Measurements from ENCODE around the gene SMAD9. TPM values are rescaled to one million over a fixed set of nuclear protein-coding genes. Genes with fewer than 3 reads are reported as not detected.
A peak's percentile ranks its signal among the peaks of the same experiment; 100 is the strongest.

The SMAD9 gene
- total and polyA plus RNA-seq, 2 of the 13 experiments (the other 11 are each of a cell fraction or from before 2014, with no cell fraction given): 4.2 to 7.7 TPM

GRCh38 chr13:36882829-36883390, 37.1 kb downstream of the SMAD9 start (continued):
- TF ChIP-seq, protein P1, sequence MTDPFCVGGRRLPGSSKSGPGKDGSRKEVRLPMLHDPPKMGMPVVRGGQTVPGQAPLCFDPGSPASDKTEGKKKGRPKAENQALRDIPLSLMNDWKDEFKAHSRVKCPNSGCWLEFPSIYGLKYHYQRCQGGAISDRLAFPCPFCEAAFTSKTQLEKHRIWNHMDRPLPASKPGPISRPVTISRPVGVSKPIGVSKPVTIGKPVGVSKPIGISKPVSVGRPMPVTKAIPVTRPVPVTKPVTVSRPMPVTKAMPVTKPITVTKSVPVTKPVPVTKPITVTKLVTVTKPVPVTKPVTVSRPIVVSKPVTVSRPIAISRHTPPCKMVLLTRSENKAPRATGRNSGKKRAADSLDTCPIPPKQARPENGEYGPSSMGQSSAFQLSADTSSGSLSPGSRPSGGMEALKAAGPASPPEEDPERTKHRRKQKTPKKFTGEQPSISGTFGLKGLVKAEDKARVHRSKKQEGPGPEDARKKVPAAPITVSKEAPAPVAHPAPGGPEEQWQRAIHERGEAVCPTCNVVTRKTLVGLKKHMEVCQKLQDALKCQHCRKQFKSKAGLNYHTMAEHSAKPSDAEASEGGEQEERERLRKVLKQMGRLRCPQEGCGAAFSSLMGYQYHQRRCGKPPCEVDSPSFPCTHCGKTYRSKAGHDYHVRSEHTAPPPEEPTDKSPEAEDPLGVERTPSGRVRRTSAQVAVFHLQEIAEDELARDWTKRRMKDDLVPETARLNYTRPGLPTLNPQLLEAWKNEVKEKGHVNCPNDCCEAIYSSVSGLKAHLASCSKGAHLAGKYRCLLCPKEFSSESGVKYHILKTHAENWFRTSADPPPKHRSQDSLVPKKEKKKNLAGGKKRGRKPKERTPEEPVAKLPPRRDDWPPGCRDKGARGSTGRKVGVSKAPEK (CRISPR knock-in tag; IDR thresholded peaks at IDR 0.05; ENCODE audit: borderline replicate concordance): 0 out of 2 replicates have a peak, but pooled peaks have one; percentile 62
- peak; percentile 34; the same call in 1 of the 2 replicates for TF ChIP-seq HMG20A (CRISPR knock-in tag; IDR thresholded peaks at IDR 0.05; ENCODE audit: borderline replicate concordance)
- peak; percentile 34; the same call in 1 of the 2 replicates for TF ChIP-seq ZNF430 (CRISPR knock-in tag; IDR thresholded peaks at IDR 0.05)
- TF ChIP-seq ZNF7 (CRISPR knock-in tag; IDR thresholded peaks at IDR 0.05): no peak
- peak; percentile 69 for TF ChIP-seq MED1 (CRISPR knock-in tag; IDR thresholded peaks at IDR 0.05)
- 0 out of 2 replicates have a peak, but pooled peaks have one; percentile 46 for TF ChIP-seq ZSCAN29 (CRISPR knock-in tag; conservative IDR thresholded peaks at IDR 0.05)
- TF ChIP-seq HOXA3 (CRISPR knock-in tag; IDR thresholded peaks at IDR 0.05): peak; percentile 36; the same call in 1 of the 2 replicates
- TF ChIP-seq ZNF33A (CRISPR knock-in tag; IDR thresholded peaks at IDR 0.05; ENCODE audit: borderline replicate concordance): no peak
- 0 out of 2 replicates have a peak, but pooled peaks have one; percentile 32 for TF ChIP-seq FOXK2 (IDR thresholded peaks at IDR 0.05)
- no peak for TF ChIP-seq RELA (CRISPR knock-in tag; IDR thresholded peaks at IDR 0.05)
- TF ChIP-seq ZNF678 (CRISPR knock-in tag; IDR thresholded peaks at IDR 0.05): no peak
- TF ChIP-seq KAT2B (IDR thresholded peaks at IDR 0.05; ENCODE audit: borderline replicate concordance, low read depth, low read length): no peak
- TF ChIP-seq ZNF781 (CRISPR knock-in tag; IDR thresholded peaks at IDR 0.05; ENCODE audit: borderline replicate concordance, not compliant biosample characterization): no peak
- no peak for TF ChIP-seq ZNF121 (CRISPR knock-in tag; IDR thresholded peaks at IDR 0.05)
- TF ChIP-seq ZNF605 (CRISPR knock-in tag; IDR thresholded peaks at IDR 0.05): peak; percentile 74; the same call in 1 of the 2 replicates
- TF ChIP-seq BCL6 (CRISPR knock-in tag; IDR thresholded peaks at IDR 0.05): peak; percentile 44; the same call in 1 of the 2 replicates
- TF ChIP-seq MZF1 (CRISPR knock-in tag; IDR thresholded peaks at IDR 0.05; ENCODE audit: borderline replicate concordance): no peak
- TF ChIP-seq DPF2 (CRISPR knock-in tag; IDR thresholded peaks at IDR 0.05; ENCODE audit: borderline replicate concordance, low read depth): peak; percentile 86
- TF ChIP-seq FOXP1 (IDR thresholded peaks at IDR 0.05): no peak
- TF ChIP-seq FOXP1 (CRISPR knock-in tag; IDR thresholded peaks at IDR 0.05): peak; percentile 53; the same call in 1 of the 2 replicates
- 0 out of 2 replicates have a peak, but pooled peaks have one; percentile 33 for TF ChIP-seq ZKSCAN1 (IDR thresholded peaks at IDR 0.05; ENCODE audit: low read length)
- TF ChIP-seq HDAC2 (CRISPR knock-in tag; IDR thresholded peaks at IDR 0.05): peak; percentile 52
- peak; percentile 20 for TF ChIP-seq CEBPG (CRISPR knock-in tag; IDR thresholded peaks at IDR 0.05)
- no peak for TF ChIP-seq ZBTB38 (CRISPR knock-in tag; IDR thresholded peaks at IDR 0.05)
- TF ChIP-seq ZNF282 (IDR thresholded peaks at IDR 0.05; ENCODE audit: partially characterized antibody): no peak
- no peak for TF ChIP-seq ZNF12 (CRISPR knock-in tag; IDR thresholded peaks at IDR 0.05)
- no peak for TF ChIP-seq PHF8 (CRISPR knock-in tag; IDR thresholded peaks at IDR 0.05)
- TF ChIP-seq, protein P2, sequence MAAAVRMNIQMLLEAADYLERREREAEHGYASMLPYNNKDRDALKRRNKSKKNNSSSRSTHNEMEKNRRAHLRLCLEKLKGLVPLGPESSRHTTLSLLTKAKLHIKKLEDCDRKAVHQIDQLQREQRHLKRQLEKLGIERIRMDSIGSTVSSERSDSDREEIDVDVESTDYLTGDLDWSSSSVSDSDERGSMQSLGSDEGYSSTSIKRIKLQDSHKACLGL (CRISPR knock-in tag; IDR thresholded peaks at IDR 0.05): no peak
- peak; percentile 52; the same call in 1 of the 2 replicates for TF ChIP-seq KDM5A (IDR thresholded peaks at IDR 0.05; ENCODE audit: borderline replicate concordance, low read length)
- TF ChIP-seq ZNF614 (CRISPR knock-in tag; IDR thresholded peaks at IDR 0.05; ENCODE audit: borderline replicate concordance): no peak
- no peak for TF ChIP-seq SNRNP70 (IDR thresholded peaks at IDR 0.05; ENCODE audit: low read depth, low read length)
- TF ChIP-seq ZNF552 (CRISPR knock-in tag; IDR thresholded peaks at IDR 0.05; ENCODE audit: borderline replicate concordance): no peak
- no peak for TF ChIP-seq REL (CRISPR knock-in tag; conservative IDR thresholded peaks at IDR 0.05)

All from HepG2 (cell line).